ENCODE measurements around the gene RNF224.

The RNF224 gene

DNA sequence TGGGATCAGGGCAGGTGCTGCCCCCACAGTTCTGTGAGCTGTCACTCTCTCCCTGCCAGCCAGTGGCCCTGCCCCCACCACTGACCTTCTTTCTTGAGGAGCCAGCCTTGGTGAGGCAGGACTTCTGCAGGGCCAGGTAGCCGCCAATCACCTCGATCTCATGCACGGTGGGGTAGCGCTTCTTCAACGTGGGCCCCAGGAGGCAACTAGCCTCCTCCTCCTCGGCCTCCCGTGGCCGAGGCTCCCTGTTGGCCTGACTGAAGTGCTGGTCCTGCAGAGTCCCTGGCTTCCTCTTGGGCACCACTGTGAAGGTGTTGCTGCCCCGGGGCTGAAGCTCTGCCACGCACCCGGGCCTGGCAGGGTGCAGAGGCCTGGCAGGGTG, 28.4 kb upstream of the RNF224 start:
- H3K36me3 ChIP-seq, result no peaks in the 10 kb centered on the region
- H3K4me3 ChIP-seq (ENCODE audit: low read depth, low read length), result no peak overlapping the region
- no peaks in the 10 kb centered on the region for H3K9me3 ChIP-seq (ENCODE audit: severe bottlenecking)
- no peak for DNase-seq
- H3K27me3 ChIP-seq (ENCODE audit: insufficient read depth, low read depth, severe bottlenecking), result no peaks in the 10 kb centered on the region
- H3K27ac ChIP-seq, result no peak overlapping the region
- TF ChIP-seq, protein P1, sequence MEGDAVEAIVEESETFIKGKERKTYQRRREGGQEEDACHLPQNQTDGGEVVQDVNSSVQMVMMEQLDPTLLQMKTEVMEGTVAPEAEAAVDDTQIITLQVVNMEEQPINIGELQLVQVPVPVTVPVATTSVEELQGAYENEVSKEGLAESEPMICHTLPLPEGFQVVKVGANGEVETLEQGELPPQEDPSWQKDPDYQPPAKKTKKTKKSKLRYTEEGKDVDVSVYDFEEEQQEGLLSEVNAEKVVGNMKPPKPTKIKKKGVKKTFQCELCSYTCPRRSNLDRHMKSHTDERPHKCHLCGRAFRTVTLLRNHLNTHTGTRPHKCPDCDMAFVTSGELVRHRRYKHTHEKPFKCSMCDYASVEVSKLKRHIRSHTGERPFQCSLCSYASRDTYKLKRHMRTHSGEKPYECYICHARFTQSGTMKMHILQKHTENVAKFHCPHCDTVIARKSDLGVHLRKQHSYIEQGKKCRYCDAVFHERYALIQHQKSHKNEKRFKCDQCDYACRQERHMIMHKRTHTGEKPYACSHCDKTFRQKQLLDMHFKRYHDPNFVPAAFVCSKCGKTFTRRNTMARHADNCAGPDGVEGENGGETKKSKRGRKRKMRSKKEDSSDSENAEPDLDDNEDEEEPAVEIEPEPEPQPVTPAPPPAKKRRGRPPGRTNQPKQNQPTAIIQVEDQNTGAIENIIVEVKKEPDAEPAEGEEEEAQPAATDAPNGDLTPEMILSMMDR (IDR thresholded peaks at IDR 0.05; ENCODE audit: low read depth, low read length), result no peak

GRCh38 chr9:137199411-137200121, 27.7 kb upstream of the RNF224 start:
- Histone ChIP-seq H3K36me3 (no peaks in the 10 kb centered on the region), H3K27ac (no peak overlapping the region), H3K9me3 (ENCODE audit: severe bottlenecking) (no peaks in the 10 kb centered on the region), H3K27me3 (ENCODE audit: insufficient read depth, low read depth, severe bottlenecking) (no peaks in the 10 kb centered on the region), H3K4me3 (ENCODE audit: low read depth, low read length) (no peak overlapping the region)
- TF ChIP-seq, protein P1 (IDR thresholded peaks at IDR 0.05; ENCODE audit: low read depth, low read length), result no peak
- DNase-seq, result no peak

- Histone ChIP-seq H3K9me3 (ENCODE audit: severe bottlenecking) (no peaks in the 10 kb centered on the region), H3K36me3 (no peaks in the 10 kb centered on the region), H3K27me3 (ENCODE audit: insufficient read depth, low read depth, severe bottlenecking) (no peaks in the 10 kb centered on the region), H3K4me3 (ENCODE audit: low read depth, low read length) (peak within 1 kb of the TSS; percentile 58), H3K27ac (peak within 1 kb of the TSS; percentile 65)
- DNase-seq, result peak; percentile 96
- TF ChIP-seq, protein P1 (IDR thresholded peaks at IDR 0.05; ENCODE audit: low read depth, low read length), result no peak
Measured at GRCh38 chr9:137200311-137201204, 26.7 kb upstream of the RNF224 start, which contains the start of gene TPRN. TPRN (minus strand) TSS chr9:137200741; CDS start chr9:137200711, 30 bp downstream.

- no peaks in the 10 kb centered on the region for H3K9me3 ChIP-seq (ENCODE audit: severe bottlenecking)
- peak overlapping the region; percentile 58 for H3K4me3 ChIP-seq (ENCODE audit: low read depth, low read length)
- H3K36me3 ChIP-seq, result no peaks in the 10 kb centered on the region
- no peak for DNase-seq
- H3K27me3 ChIP-seq (ENCODE audit: insufficient read depth, low read depth, severe bottlenecking), result no peaks in the 10 kb centered on the region
- H3K27ac ChIP-seq, result peak overlapping the region; percentile 65
- TF ChIP-seq, protein P1 (IDR thresholded peaks at IDR 0.05; ENCODE audit: low read depth, low read length), result no peak
Measured at GRCh38 chr9:137201205-137201868, 26.0 kb upstream of the RNF224 start.

DNA sequence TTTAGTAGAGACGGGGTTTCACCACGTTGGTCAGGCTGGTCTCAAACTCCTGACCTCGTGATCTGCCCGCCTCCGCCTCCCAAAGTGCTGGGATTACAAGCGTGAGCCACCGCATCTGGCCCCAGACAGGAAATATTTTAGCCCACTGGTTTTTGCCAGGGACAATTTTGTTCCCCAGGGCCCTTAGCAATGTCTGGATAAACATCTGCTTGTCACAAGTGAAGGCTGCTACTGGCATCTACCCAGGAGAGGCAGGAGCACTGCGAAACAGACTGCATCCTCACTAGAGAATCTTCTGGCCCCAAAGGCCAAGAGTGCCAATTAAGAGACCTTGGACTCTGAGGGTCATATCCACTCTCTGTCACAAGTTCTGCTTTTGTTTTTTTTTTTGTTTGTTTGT, 24.3 kb upstream of the RNF224 start:
- TF ChIP-seq, protein P1 (IDR thresholded peaks at IDR 0.05; ENCODE audit: low read depth, low read length), result no peak
- no peak overlapping the region for H3K27ac ChIP-seq
- H3K27me3 ChIP-seq (ENCODE audit: insufficient read depth, low read depth, severe bottlenecking), result no peaks in the 10 kb centered on the region
- H3K36me3 ChIP-seq, result no peaks in the 10 kb centered on the region
- no peak for DNase-seq
- H3K9me3 ChIP-seq (ENCODE audit: severe bottlenecking), result no peaks in the 10 kb centered on the region
- H3K4me3 ChIP-seq (ENCODE audit: low read depth, low read length), result no peak overlapping the region

Data from WERI-Rb-1 (cell line).